ENCODE data around the gene FGGY.

Gene FGGY

GRCh38 chr1:59354709-59355337 lies 57.9 kb downstream of the FGGY start:
- DNase-seq: no peak

DNA sequence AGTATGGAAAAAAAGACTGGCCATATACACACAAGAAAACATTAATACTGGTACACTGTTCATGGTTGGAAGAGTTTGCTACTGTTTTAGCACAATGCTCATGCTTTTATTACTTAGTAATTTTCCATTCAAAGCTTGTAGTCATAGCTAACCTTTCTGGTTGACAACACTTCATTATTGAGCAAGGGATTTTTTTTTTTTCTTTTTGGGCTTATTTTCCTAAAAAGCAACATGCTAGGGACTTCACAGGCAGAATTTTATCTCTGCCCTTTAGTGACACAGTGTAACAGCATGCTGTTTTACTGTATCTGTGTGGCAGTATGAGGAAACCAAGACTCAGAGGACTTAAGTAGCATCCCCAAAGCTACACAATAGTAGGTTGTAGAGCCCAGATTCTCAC lies 58.5 kb downstream of the FGGY start:
- no peak for DNase-seq

DNA sequence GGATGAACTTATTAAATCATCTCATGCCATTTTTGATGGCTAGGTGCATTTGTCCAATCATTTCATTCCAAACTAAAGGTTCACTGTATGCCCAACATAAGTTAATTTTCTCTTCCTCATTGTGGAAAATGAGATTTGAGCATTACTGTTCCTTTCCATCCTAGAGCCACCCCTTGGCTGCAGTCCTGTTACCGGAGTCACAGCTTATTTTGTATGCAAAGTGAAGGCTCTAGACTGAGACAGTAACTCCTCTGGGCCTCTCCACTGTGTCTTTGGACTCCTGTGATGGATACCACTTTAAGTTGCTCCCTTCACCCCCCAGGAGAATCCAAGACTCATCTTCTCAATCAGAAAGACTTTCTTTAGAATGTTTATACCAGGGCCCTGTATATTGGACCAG lies 59.7 kb downstream of the FGGY start:
- DNase-seq: no peak

DNA sequence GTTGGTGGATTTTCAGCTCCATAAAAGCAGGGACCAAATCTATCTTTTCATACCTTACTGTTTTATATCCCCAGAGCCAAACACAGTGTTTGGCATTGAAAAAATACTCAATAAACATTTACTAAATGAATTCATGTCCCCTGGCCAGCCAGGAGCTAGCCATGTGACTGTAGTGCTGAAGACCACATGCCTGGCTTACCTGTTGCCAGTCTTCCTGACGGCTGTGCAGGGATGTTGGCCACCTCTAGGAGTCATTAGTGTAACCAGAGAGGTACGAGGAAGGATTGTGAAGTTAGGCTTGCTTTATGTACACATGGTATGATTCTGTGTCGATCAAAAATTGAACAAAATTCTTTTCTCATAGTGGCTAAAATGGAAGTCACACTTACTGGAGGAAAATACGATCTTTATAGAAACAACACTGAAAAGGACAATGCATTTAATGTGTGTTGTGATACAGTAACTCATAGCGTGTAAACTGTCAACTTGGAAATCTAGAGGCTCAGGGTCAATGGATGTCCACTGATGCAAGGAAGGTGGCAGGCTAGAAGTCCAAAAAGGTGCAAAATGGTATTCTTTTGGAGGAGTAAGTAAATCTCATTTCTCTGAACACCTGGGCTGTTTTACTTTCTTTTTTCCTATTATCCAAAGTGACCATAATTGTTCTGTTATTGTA lies 60.9 kb downstream of the FGGY start:
- no peak for DNase-seq

- no peak for DNase-seq
Observed at GRCh38 chr1:59359325-59359724, 62.4 kb downstream of the FGGY start.

DNA sequence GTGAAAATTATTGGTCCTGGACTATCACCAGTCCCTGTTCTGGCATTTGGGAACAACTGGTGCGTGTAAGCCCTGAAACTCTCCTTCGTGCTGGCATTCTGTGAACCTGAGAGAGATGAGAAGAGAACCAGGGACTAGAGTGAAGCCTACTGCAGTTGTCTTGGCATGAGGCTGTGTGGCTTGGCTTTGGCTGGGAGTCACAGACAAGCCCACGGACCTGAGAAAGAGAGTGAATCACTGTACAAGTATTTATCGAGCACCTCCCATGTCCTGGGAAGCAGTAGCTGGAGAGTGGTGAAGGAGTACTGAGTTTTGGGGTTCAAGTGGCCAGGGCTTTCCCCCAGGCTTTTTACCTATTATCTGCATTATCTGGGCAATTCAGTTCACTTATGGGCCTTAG lies 63.3 kb downstream of the FGGY start:
- no peak for DNase-seq

GRCh38 chr1:59360729-59361128 lies 63.8 kb downstream of the FGGY start:
- no peak for DNase-seq

DNA sequence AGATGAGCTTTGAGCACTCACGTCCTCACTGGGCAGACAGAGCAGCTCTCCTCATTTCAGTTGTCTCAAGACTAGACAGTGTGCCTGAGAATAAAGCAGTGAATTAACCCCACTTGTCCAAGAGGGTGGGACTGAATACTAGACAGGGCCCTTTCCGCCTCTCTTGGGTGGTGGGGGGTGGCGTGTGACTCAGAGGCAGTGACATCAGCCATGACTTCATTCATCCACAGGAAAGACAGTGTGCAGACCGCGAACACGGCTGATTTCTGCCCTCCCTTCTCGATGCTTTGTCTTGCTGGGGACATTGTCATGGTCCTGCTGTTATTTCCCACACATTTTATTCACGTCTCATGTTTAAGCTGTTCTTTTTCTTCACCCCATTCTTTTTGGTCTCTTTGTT lies 64.9 kb downstream of the FGGY start:
- no peak for DNase-seq

DNA sequence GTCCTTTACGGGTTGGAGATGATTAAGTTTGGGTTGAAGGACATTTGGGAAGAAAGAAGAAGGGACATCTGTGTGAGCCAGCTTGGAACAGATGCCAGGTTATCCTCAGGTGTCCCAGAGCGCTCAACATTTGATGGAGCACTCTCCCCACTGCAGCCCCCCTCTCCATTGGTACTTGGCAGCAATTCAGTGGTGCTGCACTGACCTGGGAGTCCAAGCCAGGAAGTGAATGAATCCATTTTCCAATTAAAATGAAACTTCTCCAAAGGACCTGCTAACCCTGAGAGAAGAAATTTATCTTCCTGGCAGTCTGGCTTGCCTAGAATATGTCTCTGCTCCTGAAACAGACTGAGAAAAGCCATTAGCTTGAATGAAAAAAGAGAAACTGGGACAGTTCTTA lies 67.1 kb downstream of the FGGY start:
- no peak for DNase-seq

DNA sequence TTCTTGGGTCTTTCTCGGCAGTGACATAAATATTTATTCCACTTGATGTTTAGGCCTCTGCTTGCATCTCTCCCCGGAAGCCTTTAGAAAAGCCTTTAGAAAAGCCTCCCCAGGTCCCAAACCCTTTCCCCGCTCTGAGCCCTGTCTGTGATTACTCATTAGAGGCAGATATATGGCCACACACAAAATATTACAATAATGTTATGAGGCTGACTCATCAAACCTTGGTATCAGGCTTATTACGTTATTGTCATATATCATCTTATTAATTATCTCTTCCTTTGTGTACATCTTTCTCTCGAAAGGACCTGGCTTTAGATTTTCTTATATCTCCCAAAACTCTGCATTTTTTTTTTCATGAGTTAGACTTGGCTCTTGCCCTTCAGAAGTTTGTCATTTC lies 69.5 kb downstream of the FGGY start:
- no peak for DNase-seq

GRCh38 chr1:59367301-59368007 lies 70.6 kb downstream of the FGGY start:
- DNase-seq: no peak

- DNase-seq: no peak
Observed at GRCh38 chr1:59368008-59368670, 71.2 kb downstream of the FGGY start.

- no peak for DNase-seq
Observed at GRCh38 chr1:59375321-59376220, 78.7 kb downstream of the FGGY start.

- DNase-seq: no peak
Observed at GRCh38 chr1:59377350-59377904, 80.5 kb downstream of the FGGY start.

DNA sequence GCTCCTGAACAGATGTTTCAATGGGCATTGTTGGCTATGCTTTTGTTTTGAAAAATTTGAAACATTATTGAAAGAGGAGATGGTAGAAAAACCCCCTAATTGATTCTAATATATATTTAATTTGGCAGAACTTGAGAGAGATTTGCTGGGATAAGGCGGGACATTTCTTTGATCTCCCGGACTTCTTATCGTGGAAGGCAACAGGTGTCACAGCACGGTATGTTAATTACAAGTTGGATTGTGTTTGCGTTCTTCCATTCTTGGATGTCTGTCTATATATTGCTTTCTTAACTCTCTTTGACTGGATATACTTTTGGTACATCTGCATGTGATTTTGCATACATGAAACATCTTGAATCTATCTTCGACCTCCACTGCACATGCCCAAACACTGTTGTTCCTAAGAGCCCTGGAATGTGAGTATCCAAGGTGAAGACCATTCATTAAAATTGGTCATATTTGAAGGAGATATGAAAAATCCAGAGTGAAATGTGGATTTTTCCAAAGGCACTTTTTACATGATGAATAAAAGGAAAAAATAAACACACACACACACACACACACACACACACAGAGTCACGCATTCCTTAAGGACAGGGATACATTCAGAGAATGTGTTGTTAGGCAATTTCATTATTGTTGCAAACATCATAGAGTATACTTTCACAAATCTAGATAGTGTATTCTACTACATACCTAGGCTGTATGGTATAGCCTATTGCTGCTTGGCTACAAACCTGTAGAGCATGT lies 81.9 kb downstream of the FGGY start:
- no peak for DNase-seq

DNA sequence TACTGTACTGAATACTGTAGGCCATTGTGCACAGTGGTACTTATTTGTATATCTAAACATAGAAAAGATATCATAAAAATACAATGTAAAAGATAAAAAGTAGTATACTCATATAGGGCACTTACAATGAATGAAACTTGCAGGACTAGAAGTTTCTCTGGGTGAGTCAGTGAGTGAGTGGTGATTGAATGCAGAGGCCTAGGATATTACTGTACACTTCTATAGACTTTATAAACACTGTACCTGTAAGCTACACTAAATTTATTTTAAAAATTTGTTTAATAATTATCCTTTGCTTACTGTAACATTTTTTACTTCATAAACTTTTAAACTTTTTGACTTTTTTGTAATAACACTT lies 82.5 kb downstream of the FGGY start:
- no peak for DNase-seq

- no peak for DNase-seq
Observed at GRCh38 chr1:59383963-59384362, 87.1 kb downstream of the FGGY start.

DNA sequence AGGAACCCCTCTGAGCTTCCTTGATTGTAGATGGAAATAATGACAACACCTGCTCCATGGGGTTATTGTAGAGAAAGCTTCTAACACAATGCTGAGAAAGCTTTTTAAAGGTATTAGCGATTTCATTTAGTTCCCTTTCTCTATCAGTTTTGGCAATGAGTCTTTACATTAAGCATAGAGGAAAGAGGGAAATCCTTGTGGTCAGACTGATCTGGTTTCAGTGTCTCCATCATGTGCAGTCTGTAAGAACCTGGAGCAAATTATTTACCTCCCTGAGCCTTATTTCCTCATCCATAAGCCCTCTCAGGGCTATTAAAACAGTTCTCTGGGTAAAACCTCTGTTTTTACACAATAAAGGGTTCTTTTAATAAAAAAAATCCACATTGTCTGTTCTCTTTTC lies 87.5 kb downstream of the FGGY start:
- DNase-seq: no peak

- no peak for DNase-seq
Observed at GRCh38 chr1:59388191-59388590, 91.3 kb downstream of the FGGY start.

DNA sequence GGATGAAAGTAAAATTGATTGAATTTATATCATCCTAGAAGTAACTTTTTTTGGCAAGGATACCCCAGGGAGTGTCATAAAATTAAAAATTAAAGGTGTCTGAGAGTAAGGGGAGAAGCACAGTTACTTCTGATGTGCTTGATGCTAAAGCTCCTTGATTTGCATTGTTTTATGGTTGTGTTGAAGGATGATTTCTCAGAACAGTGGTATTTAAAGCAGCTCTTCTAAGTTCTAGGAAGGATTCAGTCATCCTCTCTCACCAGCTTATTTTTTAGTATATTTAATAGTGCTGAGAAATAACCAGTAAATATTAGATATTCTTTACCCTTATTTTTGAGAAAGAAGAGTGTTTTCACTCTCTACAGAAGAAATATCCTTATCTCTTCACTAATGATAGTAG lies 93.0 kb downstream of the FGGY start:
- DNase-seq: no peak

DNA sequence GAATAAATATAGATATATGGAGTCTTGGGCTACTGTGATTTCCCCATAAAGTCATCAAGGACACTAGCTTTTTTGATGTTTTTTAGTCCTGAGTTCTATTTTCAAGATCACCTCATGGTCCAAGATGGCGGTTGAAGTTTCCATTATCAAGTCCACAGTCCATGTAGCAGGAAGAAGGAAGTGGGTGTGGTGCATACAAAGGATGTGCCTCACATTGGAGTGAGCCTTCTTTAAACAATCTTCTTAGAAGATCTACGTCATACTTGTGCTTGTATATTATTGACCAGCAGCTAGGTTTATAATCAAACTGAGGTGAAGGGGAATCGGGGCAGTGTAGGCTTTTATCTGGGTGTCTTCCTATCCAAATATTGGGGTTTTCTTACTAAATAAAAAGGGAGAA lies 93.4 kb downstream of the FGGY start:
- DNase-seq: no peak
